HEK293 (cell line): ENCODE measurements around the gene GATA1.

ENCODE experiments used
- GFI1B ChIP-seq: fragments of 450-650 bp; formaldehyde crosslinking; IDR thresholded peaks from 2 replicates; pipeline ENCODE4 v1.5.1; 2016; ENCODE audit warnings: missing biosample characterization, missing genetic modification characterization
- GLI4 ChIP-seq: fragments of 450-650 bp; formaldehyde crosslinking; IDR thresholded peaks from 2 replicates; pipeline ENCODE4 v1.5.1; 2016; ENCODE audit warnings: missing biosample characterization, missing genetic modification characterization
- KLF10 ChIP-seq: fragments of 450-650 bp; IDR thresholded peaks from 2 replicates; pipeline ENCODE4 v1.5.1; 2018; ENCODE audit warnings: missing biosample characterization, mild to moderate bottlenecking, missing genetic modification characterization
- SALL2 ChIP-seq: fragments of 450-650 bp; formaldehyde crosslinking; IDR thresholded peaks from 2 replicates; pipeline ENCODE4 v1.5.0; 2017; ENCODE audit warnings: missing biosample characterization, mild to moderate bottlenecking, missing genetic modification characterization, borderline replicate concordance
- YY1 ChIP-seq: fragments of 450-650 bp; formaldehyde crosslinking; IDR thresholded peaks from 2 replicates; pipeline ENCODE4 v1.5.1; 2018; ENCODE audit warnings: missing biosample characterization, missing genetic modification characterization
- ZBTB8A ChIP-seq: fragments of 450-650 bp; formaldehyde crosslinking; IDR thresholded peaks from 2 replicates; pipeline ENCODE4 v1.5.1; 2016; ENCODE audit warnings: missing biosample characterization, missing genetic modification characterization
- ZEB2 ChIP-seq: fragments of 450-650 bp; formaldehyde crosslinking; IDR thresholded peaks from 2 replicates; pipeline ENCODE4 v1.5.1; 2016; ENCODE audit warnings: missing biosample characterization, missing genetic modification characterization
- ZFP3 ChIP-seq: fragments of 450-650 bp; formaldehyde crosslinking; IDR thresholded peaks from 2 replicates; pipeline ENCODE4 v1.5.1; 2016; ENCODE audit warnings: low read depth, missing biosample characterization, missing genetic modification characterization
- ZFP69B ChIP-seq: fragments of 450-650 bp; formaldehyde crosslinking; IDR thresholded peaks from 2 replicates; pipeline ENCODE4 v1.5.1; 2016; ENCODE audit warnings: missing biosample characterization, missing genetic modification characterization
- ZNF157 ChIP-seq: fragments of 450-650 bp; formaldehyde crosslinking; IDR thresholded peaks from 2 replicates; pipeline ENCODE4 v1.5.1; 2016; ENCODE audit warnings: missing biosample characterization, missing genetic modification characterization
- ZNF175 ChIP-seq: fragments of 450-650 bp; formaldehyde crosslinking; IDR thresholded peaks from 2 replicates; pipeline ENCODE4 v1.5.1; 2016; ENCODE audit warnings: missing biosample characterization, missing genetic modification characterization
- ZNF211 ChIP-seq: fragments of 450-650 bp; formaldehyde crosslinking; IDR thresholded peaks from 2 replicates; pipeline ENCODE4 v1.5.1; 2016; ENCODE audit warnings: low read depth, missing biosample characterization, missing genetic modification characterization
- ZNF214 ChIP-seq: fragments of 450-650 bp; formaldehyde crosslinking; IDR thresholded peaks from 2 replicates; pipeline ENCODE4 v1.5.1; 2017; ENCODE audit warnings: missing biosample characterization, mild to moderate bottlenecking, missing genetic modification characterization, borderline replicate concordance
- ZNF23 ChIP-seq: fragments of 450-650 bp; formaldehyde crosslinking; IDR thresholded peaks from 2 replicates; pipeline ENCODE4 v1.5.1; 2016; ENCODE audit warnings: missing biosample characterization, missing genetic modification characterization, borderline replicate concordance
- ZNF24 ChIP-seq: fragments of 450-650 bp; formaldehyde crosslinking; IDR thresholded peaks from 2 replicates; pipeline ENCODE4 v1.5.1; 2016; ENCODE audit warnings: missing biosample characterization, missing genetic modification characterization
- ZNF266 ChIP-seq: fragments of 450-650 bp; formaldehyde crosslinking; IDR thresholded peaks from 2 replicates; pipeline ENCODE4 v1.5.1; 2016; ENCODE audit warnings: missing biosample characterization, missing genetic modification characterization, low read depth
- ZNF548 ChIP-seq: fragments of 450-650 bp; formaldehyde crosslinking; IDR thresholded peaks from 2 replicates; pipeline ENCODE4 v1.5.1; 2016; ENCODE audit warnings: missing biosample characterization, missing genetic modification characterization
- ZNF610 ChIP-seq: fragments of 450-650 bp; formaldehyde crosslinking; IDR thresholded peaks from 2 replicates; pipeline ENCODE4 v1.5.1; 2016; ENCODE audit warnings: missing biosample characterization, missing genetic modification characterization, borderline replicate concordance
- ZNF624 ChIP-seq: fragments of 450-650 bp; formaldehyde crosslinking; IDR thresholded peaks from 2 replicates; pipeline ENCODE4 v1.5.1; 2017; ENCODE audit warnings: missing biosample characterization, missing genetic modification characterization
- ZNF660 ChIP-seq: fragments of 450-650 bp; IDR thresholded peaks from 2 replicates; pipeline ENCODE4 v1.5.1; 2018; ENCODE audit warnings: missing biosample characterization, mild to moderate bottlenecking, missing genetic modification characterization
- TF ChIP-seq, protein P1 (sequence below): fragments of 450-650 bp; formaldehyde crosslinking; IDR thresholded peaks from 2 replicates; pipeline ENCODE4 v1.5.1; 2017; ENCODE audit warnings: missing biosample characterization, missing genetic modification characterization
- TF ChIP-seq, protein P2 (sequence below): fragments of 450-650 bp; formaldehyde crosslinking; IDR thresholded peaks from 2 replicates; pipeline ENCODE4 v1.5.1; 2016; ENCODE audit warnings: missing biosample characterization, missing genetic modification characterization
- TF ChIP-seq, protein P3 (sequence below): fragments of 450-650 bp; formaldehyde crosslinking; IDR thresholded peaks from 2 replicates; pipeline ENCODE4 v1.5.1; 2016; ENCODE audit warnings: missing biosample characterization, missing genetic modification characterization, low read depth
- TF ChIP-seq, protein P4 (sequence below): fragments of 450-650 bp; formaldehyde crosslinking; conservative IDR thresholded peaks from 2 replicates; pipeline ENCODE4 v1.5.1; 2016; ENCODE audit warnings: low read depth, missing biosample characterization, missing genetic modification characterization
- TF ChIP-seq, protein P5 (sequence below): fragments of 450-650 bp; formaldehyde crosslinking; IDR thresholded peaks from 2 replicates; pipeline ENCODE4 v1.5.1; 2016; ENCODE audit warnings: missing biosample characterization, missing genetic modification characterization
- TF ChIP-seq, protein P6 (sequence below): fragments of 450-650 bp; formaldehyde crosslinking; IDR thresholded peaks from 2 replicates; pipeline ENCODE4 v1.5.1; 2016; ENCODE audit warnings: missing biosample characterization, missing genetic modification characterization

Gene GATA1

DNA sequence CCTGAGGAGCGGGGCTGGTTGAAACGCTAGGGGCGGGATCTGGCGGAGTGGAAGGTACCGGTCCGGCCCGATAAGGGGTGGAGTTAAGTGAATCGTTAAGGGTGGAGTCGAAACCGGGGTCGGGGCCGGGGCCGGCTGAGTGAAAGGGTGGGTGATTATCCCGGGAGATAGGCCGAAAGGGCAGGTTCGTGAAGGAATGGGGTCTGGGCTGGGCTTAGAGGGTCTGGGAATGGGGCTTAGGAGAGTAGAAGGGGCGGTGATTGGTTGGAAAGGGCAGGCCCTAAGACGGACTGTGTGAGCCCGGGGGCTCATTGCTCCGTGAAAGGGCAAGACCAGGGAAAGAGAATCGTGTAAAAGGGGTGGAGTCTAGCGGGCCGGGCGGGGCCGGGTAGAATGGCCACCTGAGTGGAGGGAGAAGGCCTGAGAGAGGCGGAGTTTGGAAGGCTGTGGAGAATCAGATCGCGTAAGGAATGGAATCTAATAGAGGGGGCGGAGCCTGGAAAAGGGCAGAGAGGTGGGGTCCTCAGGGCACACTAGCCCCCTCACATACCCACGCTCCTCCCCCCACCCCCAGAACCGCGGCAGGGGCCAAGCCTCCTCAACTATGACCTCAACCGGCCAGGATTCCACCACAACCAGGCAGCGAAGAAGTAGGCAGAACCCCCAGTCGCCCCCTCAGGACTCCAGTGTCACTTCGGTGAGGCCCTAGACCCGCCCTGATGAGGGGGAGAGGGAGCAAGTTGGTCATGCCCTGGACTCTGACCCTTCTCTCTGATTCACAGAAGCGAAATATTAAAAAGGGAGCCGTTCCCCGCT, 15.9 kb downstream of the GATA1 start (continued):
- TF ChIP-seq ZFP69B (tag by site-specific recombination) (peak; percentile 49; the same call in 1 of the 2 replicates), ZFP3 (tag by site-specific recombination) (no peak), KLF10 (no peak), ZNF211 (tag by site-specific recombination) (no peak), SALL2 (no peak), ZNF266 (tag by site-specific recombination) (no peak), YY1 (tag by site-specific recombination) (no peak), ZBTB8A (tag by site-specific recombination) (peak; percentile 57; the same call in 1 of the 2 replicates), ZEB2 (tag by site-specific recombination) (peak; percentile 69), ZNF624 (tag by site-specific recombination) (no peak), ZNF610 (tag by site-specific recombination) (peak; percentile 51; the same call in 1 of the 2 replicates), ZNF23 (tag by site-specific recombination) (no peak), ZNF157 (no peak), ZNF24 (no peak), GFI1B (no peak), ZNF660 (tag by site-specific recombination) (no peak), ZNF548 (tag by site-specific recombination) (no peak), GLI4 (tag by site-specific recombination) (no peak), ZNF214 (no peak), ZNF175 (tag by site-specific recombination) (no peak)
- TF ChIP-seq, protein P1, sequence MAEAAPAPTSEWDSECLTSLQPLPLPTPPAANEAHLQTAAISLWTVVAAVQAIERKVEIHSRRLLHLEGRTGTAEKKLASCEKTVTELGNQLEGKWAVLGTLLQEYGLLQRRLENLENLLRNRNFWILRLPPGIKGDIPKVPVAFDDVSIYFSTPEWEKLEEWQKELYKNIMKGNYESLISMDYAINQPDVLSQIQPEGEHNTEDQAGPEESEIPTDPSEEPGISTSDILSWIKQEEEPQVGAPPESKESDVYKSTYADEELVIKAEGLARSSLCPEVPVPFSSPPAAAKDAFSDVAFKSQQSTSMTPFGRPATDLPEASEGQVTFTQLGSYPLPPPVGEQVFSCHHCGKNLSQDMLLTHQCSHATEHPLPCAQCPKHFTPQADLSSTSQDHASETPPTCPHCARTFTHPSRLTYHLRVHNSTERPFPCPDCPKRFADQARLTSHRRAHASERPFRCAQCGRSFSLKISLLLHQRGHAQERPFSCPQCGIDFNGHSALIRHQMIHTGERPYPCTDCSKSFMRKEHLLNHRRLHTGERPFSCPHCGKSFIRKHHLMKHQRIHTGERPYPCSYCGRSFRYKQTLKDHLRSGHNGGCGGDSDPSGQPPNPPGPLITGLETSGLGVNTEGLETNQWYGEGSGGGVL = peak; percentile 10; the same call in 1 of the 2 replicates
- TF ChIP-seq, protein P2, sequence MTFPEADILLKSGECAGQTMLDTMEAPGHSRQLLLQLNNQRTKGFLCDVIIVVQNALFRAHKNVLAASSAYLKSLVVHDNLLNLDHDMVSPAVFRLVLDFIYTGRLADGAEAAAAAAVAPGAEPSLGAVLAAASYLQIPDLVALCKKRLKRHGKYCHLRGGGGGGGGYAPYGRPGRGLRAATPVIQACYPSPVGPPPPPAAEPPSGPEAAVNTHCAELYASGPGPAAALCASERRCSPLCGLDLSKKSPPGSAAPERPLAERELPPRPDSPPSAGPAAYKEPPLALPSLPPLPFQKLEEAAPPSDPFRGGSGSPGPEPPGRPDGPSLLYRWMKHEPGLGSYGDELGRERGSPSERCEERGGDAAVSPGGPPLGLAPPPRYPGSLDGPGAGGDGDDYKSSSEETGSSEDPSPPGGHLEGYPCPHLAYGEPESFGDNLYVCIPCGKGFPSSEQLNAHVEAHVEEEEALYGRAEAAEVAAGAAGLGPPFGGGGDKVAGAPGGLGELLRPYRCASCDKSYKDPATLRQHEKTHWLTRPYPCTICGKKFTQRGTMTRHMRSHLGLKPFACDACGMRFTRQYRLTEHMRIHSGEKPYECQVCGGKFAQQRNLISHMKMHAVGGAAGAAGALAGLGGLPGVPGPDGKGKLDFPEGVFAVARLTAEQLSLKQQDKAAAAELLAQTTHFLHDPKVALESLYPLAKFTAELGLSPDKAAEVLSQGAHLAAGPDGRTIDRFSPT (tag by site-specific recombination) = no peak
- TF ChIP-seq, protein P3, sequence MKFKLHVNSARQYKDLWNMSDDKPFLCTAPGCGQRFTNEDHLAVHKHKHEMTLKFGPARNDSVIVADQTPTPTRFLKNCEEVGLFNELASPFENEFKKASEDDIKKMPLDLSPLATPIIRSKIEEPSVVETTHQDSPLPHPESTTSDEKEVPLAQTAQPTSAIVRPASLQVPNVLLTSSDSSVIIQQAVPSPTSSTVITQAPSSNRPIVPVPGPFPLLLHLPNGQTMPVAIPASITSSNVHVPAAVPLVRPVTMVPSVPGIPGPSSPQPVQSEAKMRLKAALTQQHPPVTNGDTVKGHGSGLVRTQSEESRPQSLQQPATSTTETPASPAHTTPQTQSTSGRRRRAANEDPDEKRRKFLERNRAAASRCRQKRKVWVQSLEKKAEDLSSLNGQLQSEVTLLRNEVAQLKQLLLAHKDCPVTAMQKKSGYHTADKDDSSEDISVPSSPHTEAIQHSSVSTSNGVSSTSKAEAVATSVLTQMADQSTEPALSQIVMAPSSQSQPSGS (tag by site-specific recombination) = no peak
- TF ChIP-seq, protein P4, sequence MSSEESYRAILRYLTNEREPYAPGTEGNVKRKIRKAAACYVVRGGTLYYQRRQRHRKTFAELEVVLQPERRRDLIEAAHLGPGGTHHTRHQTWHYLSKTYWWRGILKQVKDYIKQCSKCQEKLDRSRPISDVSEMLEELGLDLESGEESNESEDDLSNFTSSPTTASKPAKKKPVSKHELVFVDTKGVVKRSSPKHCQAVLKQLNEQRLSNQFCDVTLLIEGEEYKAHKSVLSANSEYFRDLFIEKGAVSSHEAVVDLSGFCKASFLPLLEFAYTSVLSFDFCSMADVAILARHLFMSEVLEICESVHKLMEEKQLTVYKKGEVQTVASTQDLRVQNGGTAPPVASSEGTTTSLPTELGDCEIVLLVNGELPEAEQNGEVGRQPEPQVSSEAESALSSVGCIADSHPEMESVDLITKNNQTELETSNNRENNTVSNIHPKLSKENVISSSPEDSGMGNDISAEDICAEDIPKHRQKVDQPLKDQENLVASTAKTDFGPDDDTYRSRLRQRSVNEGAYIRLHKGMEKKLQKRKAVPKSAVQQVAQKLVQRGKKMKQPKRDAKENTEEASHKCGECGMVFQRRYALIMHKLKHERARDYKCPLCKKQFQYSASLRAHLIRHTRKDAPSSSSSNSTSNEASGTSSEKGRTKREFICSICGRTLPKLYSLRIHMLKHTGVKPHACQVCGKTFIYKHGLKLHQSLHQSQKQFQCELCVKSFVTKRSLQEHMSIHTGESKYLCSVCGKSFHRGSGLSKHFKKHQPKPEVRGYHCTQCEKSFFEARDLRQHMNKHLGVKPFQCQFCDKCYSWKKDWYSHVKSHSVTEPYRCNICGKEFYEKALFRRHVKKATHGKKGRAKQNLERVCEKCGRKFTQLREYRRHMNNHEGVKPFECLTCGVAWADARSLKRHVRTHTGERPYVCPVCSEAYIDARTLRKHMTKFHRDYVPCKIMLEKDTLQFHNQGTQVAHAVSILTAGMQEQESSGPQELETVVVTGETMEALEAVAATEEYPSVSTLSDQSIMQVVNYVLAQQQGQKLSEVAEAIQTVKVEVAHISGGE = no peak
- TF ChIP-seq, protein P5, sequence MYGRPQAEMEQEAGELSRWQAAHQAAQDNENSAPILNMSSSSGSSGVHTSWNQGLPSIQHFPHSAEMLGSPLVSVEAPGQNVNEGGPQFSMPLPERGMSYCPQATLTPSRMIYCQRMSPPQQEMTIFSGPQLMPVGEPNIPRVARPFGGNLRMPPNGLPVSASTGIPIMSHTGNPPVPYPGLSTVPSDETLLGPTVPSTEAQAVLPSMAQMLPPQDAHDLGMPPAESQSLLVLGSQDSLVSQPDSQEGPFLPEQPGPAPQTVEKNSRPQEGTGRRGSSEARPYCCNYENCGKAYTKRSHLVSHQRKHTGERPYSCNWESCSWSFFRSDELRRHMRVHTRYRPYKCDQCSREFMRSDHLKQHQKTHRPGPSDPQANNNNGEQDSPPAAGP = peak; percentile 85
- TF ChIP-seq, protein P6, sequence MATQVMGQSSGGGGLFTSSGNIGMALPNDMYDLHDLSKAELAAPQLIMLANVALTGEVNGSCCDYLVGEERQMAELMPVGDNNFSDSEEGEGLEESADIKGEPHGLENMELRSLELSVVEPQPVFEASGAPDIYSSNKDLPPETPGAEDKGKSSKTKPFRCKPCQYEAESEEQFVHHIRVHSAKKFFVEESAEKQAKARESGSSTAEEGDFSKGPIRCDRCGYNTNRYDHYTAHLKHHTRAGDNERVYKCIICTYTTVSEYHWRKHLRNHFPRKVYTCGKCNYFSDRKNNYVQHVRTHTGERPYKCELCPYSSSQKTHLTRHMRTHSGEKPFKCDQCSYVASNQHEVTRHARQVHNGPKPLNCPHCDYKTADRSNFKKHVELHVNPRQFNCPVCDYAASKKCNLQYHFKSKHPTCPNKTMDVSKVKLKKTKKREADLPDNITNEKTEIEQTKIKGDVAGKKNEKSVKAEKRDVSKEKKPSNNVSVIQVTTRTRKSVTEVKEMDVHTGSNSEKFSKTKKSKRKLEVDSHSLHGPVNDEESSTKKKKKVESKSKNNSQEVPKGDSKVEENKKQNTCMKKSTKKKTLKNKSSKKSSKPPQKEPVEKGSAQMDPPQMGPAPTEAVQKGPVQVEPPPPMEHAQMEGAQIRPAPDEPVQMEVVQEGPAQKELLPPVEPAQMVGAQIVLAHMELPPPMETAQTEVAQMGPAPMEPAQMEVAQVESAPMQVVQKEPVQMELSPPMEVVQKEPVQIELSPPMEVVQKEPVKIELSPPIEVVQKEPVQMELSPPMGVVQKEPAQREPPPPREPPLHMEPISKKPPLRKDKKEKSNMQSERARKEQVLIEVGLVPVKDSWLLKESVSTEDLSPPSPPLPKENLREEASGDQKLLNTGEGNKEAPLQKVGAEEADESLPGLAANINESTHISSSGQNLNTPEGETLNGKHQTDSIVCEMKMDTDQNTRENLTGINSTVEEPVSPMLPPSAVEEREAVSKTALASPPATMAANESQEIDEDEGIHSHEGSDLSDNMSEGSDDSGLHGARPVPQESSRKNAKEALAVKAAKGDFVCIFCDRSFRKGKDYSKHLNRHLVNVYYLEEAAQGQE (tag by site-specific recombination) = no peak; the same call in 1 of the 2 replicates
